Tibial artery (tissue), 4 donors: Measurements from ENCODE around the gene SNAPC2.
"Not testable (repeated sequence)": the region's sequence is repeated elsewhere in the genome, so short reads cannot be mapped to it uniquely, and the experiment has no call there.

Experiments used
- DNase-seq, 2 donors: peaks; one replicate each; pipeline ENCODE4 v3.0.0-alpha.2; 2019
- H3K27ac ChIP-seq, 2 donors: fragments of 200-600 bp; sonication (generic) in 1 of 2; 1 replicate in 1 of 2; 2 replicates in 1 of 2; pipeline ENCODE4 v1.5.1; 2018 to 2019; ENCODE audit warnings: mild to moderate bottlenecking in 1 of 2
- H3K27me3 ChIP-seq, 2 donors: fragments of 200-600 bp; sonication (generic) in 1 of 2; one replicate each; pipeline versions ENCODE4 v1.5.1 to v1.6.0; 2016 to 2019
- H3K36me3 ChIP-seq, 3 donors: fragments of 200-600 bp; sonication (generic) in 2 of 3; one replicate each; pipeline ENCODE4 v1.5.1; 2016 to 2019; ENCODE audit warnings: mild to moderate bottlenecking in 2 of 3
- H3K4me1 ChIP-seq, 4 donors: fragments of 200-600 bp; sonication (generic) in 2 of 4; 1 replicate in 3 of 4; 2 replicates in 1 of 4; pipeline ENCODE4 v1.5.1; 2016 to 2019
- H3K4me3 ChIP-seq, 2 donors: fragments of 200-600 bp; sonication (generic) in 1 of 2; 1 replicate in 1 of 2; 2 replicates in 1 of 2; pipeline ENCODE4 v1.5.1; 2018 to 2019; ENCODE audit warnings: mild to moderate bottlenecking in 2 of 2
- H3K9me3 ChIP-seq, 3 donors: fragments of 200-600 bp; sonication (generic) in 1 of 3; one replicate each; pipeline ENCODE4 v1.5.1; 2016 to 2019
- intact Hi-C: fragments of 100-400 bp; cut with DNase I; formaldehyde crosslinking; loops from one replicate; pipeline ENCODE4 v1.15.0; 2023; ENCODE audit warnings: low total_unique reads
- TF ChIP-seq, protein P1 (sequence below), 2 experiments: fragments of 200-600 bp in 1 of 2; fragments of 450-650 bp in 1 of 2; IDR thresholded peaks; one replicate each; pipeline ENCODE4 v1.5.1; 2017 to 2019; ENCODE audit warnings: antibody characterized with exemption in 2 of 2, mild to moderate bottlenecking in 1 of 2, moderate library complexity in 1 of 2

The SNAPC2 gene

DNA sequence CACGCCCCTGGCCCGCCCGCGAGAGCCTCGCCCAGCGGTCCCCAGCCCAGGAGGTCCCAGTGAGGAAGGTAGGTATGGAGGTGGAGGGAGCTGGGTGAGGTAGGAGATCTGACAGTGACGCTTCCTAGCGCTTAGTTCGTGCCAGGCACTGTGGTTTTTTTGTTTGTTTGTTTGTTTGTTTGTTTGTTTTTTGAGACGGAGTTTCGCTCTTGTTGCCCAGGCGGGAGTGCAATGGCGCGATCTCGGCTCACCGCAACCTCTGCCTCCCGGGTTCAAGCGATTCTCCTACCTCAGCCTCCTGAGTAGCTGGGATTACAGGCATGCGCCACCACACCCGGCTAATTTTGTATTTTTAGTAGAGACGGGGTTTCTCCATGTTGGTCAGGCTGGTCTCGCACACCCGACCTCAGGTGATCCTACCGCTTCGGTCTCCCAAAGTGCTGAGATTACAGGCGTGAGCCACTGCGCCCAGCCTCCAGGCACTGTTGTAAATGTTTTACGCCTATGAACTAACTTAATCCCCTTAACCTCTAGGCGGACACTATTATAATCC lies 2.0 kb upstream of the SNAPC2 start:
- Histone ChIP-seq H3K4me1 (peaks cover 4 to 69% (median 62%) of the 10 kb centered on the region in 4 donors), H3K27ac (peak overlapping the region; percentile 42 to 59), H3K27me3 (peaks cover 0 to 52% of the 10 kb centered on the region in 2 donors), H3K4me3 (peak overlapping the region in 1 of 2 donors; percentile 52), H3K36me3 (peaks cover 9 to 22% (median 15%) of the 10 kb centered on the region in 3 donors)
- intact Hi-C loops = loop anchor here (5.0 kb wide), 1 partner anchor 84 kb away; no protein-coding TSS in a partner anchor
- DNase-seq, H3K9me3 ChIP-seq: not testable (repeated sequence)
- TF ChIP-seq, protein P1, sequence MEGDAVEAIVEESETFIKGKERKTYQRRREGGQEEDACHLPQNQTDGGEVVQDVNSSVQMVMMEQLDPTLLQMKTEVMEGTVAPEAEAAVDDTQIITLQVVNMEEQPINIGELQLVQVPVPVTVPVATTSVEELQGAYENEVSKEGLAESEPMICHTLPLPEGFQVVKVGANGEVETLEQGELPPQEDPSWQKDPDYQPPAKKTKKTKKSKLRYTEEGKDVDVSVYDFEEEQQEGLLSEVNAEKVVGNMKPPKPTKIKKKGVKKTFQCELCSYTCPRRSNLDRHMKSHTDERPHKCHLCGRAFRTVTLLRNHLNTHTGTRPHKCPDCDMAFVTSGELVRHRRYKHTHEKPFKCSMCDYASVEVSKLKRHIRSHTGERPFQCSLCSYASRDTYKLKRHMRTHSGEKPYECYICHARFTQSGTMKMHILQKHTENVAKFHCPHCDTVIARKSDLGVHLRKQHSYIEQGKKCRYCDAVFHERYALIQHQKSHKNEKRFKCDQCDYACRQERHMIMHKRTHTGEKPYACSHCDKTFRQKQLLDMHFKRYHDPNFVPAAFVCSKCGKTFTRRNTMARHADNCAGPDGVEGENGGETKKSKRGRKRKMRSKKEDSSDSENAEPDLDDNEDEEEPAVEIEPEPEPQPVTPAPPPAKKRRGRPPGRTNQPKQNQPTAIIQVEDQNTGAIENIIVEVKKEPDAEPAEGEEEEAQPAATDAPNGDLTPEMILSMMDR (IDR thresholded peaks at IDR 0.05) = peak in 1 of 2 experiments; percentile 4

GRCh38 chr19:7918615-7919421 lies 1.3 kb upstream of the SNAPC2 start:
- Histone ChIP-seq H3K27me3 (peaks cover 0 to 52% of the 10 kb centered on the region in 2 donors), H3K36me3 (peaks cover 9 to 20% (median 14%) of the 10 kb centered on the region in 3 donors), H3K4me1 (peaks cover 4 to 75% (median 67%) of the 10 kb centered on the region in 4 donors), H3K4me3 (no peak overlapping the region), H3K9me3 (no peaks in the 10 kb centered on the region), H3K27ac (no peak overlapping the region)
- no peak for DNase-seq
- intact Hi-C loops = loop anchor here (5.0 kb wide), 1 partner anchor 83 kb away; no protein-coding TSS in a partner anchor
- TF ChIP-seq, protein P1 (IDR thresholded peaks at IDR 0.05) = no peak

DNA sequence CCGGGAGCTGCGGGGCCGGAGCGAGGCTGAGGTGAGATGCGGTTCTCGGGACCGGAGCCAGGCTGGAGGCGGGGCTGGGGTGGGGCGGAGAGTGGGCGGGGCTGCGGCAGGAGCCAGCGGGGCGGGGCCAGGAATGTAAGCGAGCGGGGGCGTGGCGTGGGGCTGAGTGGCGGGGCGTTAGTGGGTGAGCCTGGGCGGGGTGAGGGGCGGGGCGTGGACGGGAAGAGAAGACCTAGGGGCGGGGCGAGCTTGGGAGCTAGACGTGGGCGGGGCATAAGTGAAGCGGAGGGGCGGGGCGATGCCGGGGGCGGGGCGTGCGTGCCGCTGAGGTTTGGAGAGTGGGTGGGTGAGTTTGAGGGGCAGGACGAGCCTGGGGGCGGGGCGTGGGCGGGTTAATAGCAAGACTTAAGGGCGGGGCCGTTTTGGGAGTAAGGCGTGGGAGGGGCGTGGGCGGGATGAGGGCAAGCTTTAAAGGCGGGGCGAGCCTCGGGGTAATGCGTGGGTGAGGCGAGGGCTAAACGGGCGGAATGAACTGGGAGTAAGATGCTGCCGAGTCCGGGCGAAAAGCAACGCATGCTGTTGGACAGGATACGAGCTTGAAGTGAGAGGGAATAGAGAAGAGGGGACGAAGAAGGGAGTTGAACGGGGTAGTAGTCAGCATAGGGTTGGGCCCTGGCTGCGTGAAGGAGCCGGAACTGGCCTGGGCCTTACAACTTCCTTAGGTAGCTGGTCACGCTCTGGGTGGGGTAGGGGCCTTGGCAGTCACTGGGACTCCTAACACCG lies 572 bp downstream of the SNAPC2 start:
- peaks cover 4 to 91% (median 81%) of the 10 kb centered on the region in 4 donors for H3K4me1 ChIP-seq

DNA sequence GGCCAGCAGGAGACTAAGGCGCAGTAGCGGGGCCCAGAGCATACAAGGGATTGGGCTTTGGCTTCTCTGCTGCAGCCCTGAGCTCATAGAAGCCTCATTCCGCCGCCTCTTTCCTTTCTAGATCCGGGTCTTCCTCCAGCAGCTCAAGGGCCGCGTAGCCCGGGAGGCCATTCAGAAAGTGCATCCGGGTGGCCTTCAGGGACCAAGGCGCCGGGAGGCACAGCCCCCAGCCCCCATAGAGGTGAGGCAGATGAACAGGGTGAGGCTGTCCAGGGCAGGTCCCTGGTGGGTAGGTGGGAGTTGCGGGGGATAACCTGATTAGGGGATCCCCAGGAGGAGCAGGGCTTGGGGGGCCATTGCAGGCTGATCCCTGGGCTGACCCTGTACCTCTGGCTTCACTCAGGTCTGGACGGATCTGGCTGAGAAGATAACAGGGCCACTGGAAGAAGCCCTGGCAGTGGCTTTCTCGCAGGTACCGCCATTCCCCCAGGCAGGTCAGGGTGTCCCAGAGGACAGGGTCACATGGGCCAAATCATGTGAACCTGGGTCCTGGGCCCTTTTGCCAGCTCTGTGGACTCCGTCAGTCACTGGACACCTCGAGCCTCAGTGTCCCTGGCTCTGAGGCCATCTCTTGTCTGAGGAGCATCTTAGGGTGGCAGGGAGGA lies 1.3 kb downstream of the SNAPC2 start:
- H3K36me3 ChIP-seq = peaks cover 9 to 20% (median 14%) of the 10 kb centered on the region in 3 donors
- intact Hi-C loops = no loop called here
- peak overlapping the region; percentile 72 to 85 for H3K4me3 ChIP-seq
- no peaks in the 10 kb centered on the region for H3K9me3 ChIP-seq
- H3K4me1 ChIP-seq = peaks cover 4 to 91% (median 79%) of the 10 kb centered on the region in 4 donors
- peaks cover 0 to 33% of the 10 kb centered on the region in 2 donors for H3K27me3 ChIP-seq
- H3K27ac ChIP-seq = peak overlapping the region; percentile 85 to 88
- TF ChIP-seq, protein P1 (IDR thresholded peaks at IDR 0.05) = no peak
- no peak for DNase-seq

More for the DNA sequence above, 572 bp downstream of the SNAPC2 start:
- TF ChIP-seq, protein P1 (IDR thresholded peaks at IDR 0.05) = no peak
- peak overlapping the region; percentile 72 to 85 for H3K4me3 ChIP-seq
- H3K27me3 ChIP-seq = peaks cover 0 to 40% of the 10 kb centered on the region in 2 donors
- no peaks in the 10 kb centered on the region for H3K9me3 ChIP-seq
- peaks cover 9 to 20% (median 14%) of the 10 kb centered on the region in 3 donors for H3K36me3 ChIP-seq
- H3K27ac ChIP-seq = peak overlapping the region; percentile 87 to 88
- intact Hi-C loops = no loop called here
- DNase-seq = peak; percentile 100
